ENCODE data around the gene ABI2. TPM values are rescaled to one million over a fixed set of nuclear protein-coding genes. Genes with fewer than 3 reads are reported as not detected.

ABI2 gene
- total and polyA plus RNA-seq, 4 donors, result 5.4 to 10.5 (median 7.6) TPM

- TF ChIP-seq ATF3 (IDR thresholded peaks at IDR 0.05) (no peak), RXRA (IDR thresholded peaks at IDR 0.05) (no peak), EGR1 (IDR thresholded peaks at IDR 0.05; ENCODE audit: low read depth in 2 of 2) (no peak), MAX (IDR thresholded peaks at IDR 0.05) (no peak), JUND (IDR thresholded peaks at IDR 0.05) (no peak), YY1 (IDR thresholded peaks at IDR 0.05) (no peak), SP1 (IDR thresholded peaks at IDR 0.05) (no peak)
Measured at GRCh38 chr2:203461746-203462145, 133.6 kb downstream of the ABI2 start (continued).

GRCh38 chr2:203462308-203462707, 134.1 kb downstream of the ABI2 start:
- Histone ChIP-seq H3K9ac (ENCODE audit: low read depth in 1 of 2, low read length in 2 of 2) (no peak overlapping the region), H3K36me3 (ENCODE audit: control insufficient read depth in 4 of 4, insufficient read depth in 3 of 4, low read depth in 1 of 4, low read length in 3 of 4) (peaks cover 9 to 41% (median 24%) of the 10 kb centered on the region in 4 donors), H3K27ac (ENCODE audit: low read depth in 1 of 2, low read length in 2 of 2) (no peak overlapping the region), H3K9me3 (ENCODE audit: control insufficient read depth in 4 of 4, low read length in 3 of 4) (no peaks in the 10 kb centered on the region), H3K4me3 (ENCODE audit: low read depth in 1 of 3, low read length in 3 of 3) (no peak overlapping the region), H3K4me1 (ENCODE audit: control insufficient read depth in 4 of 4, insufficient read depth in 4 of 4, low read length in 3 of 4) (peaks cover 0 to 3% (median 0%) of the 10 kb centered on the region in 4 donors), H3K27me3 (ENCODE audit: control insufficient read depth in 4 of 4, insufficient read depth in 4 of 4, low read length in 3 of 4) (no peaks in the 10 kb centered on the region)
- 97% methylated on average over 1 of the region's 1 CpG for whole genome bisulfite sequencing
- no peak for DNase-seq (ENCODE audit: low spot score)
- TF ChIP-seq HNF4A (conservative IDR thresholded peaks at IDR 0.05) (no peak), ATF3 (IDR thresholded peaks at IDR 0.05) (no peak), FOXA2 (IDR thresholded peaks at IDR 0.05) (no peak), MAX (IDR thresholded peaks at IDR 0.05) (no peak), GABPA (IDR thresholded peaks at IDR 0.05 in 1 of 2, conservative IDR thresholded peaks at IDR 0.05 in 1 of 2) (no peak), YY1 (IDR thresholded peaks at IDR 0.05) (no peak), EGR1 (IDR thresholded peaks at IDR 0.05; ENCODE audit: low read depth in 2 of 2) (no peak), FOXA1 (IDR thresholded peaks at IDR 0.05) (no peak), RAD21 (IDR thresholded peaks at IDR 0.05) (no peak), SP1 (IDR thresholded peaks at IDR 0.05) (no peak), TAF1 (conservative IDR thresholded peaks at IDR 0.05) (no peak), JUND (IDR thresholded peaks at IDR 0.05) (no peak), CTCF (IDR thresholded peaks at IDR 0.05; ENCODE audit: low read depth, low read length, missing input control) (no peak), REST (IDR thresholded peaks at IDR 0.05) (no peak), ZBTB33 (IDR thresholded peaks at IDR 0.05) (no peak), HNF4G (IDR thresholded peaks at IDR 0.05) (no peak), RXRA (IDR thresholded peaks at IDR 0.05) (no peak)

Measured in liver (tissue), 9 donors.